Right forelimb (tissue), 1 donor: Measurements from ENCODE around the gene TNS3.
A peak's percentile ranks its signal among the peaks of the same experiment; 100 is the strongest.
"Not testable (repeated sequence)": the region's sequence is repeated elsewhere in the genome, so short reads cannot be mapped to it uniquely, and the experiment has no call there.

Experiments used
- DNase-seq: peaks from one replicate; pipeline ENCODE4 v3.0.0-alpha.2; 2018

The TNS3 gene

GRCh38 chr7:47559306-47560220, 22.3 kb downstream of the TNS3 start:
- DNase-seq = no peak

DNA sequence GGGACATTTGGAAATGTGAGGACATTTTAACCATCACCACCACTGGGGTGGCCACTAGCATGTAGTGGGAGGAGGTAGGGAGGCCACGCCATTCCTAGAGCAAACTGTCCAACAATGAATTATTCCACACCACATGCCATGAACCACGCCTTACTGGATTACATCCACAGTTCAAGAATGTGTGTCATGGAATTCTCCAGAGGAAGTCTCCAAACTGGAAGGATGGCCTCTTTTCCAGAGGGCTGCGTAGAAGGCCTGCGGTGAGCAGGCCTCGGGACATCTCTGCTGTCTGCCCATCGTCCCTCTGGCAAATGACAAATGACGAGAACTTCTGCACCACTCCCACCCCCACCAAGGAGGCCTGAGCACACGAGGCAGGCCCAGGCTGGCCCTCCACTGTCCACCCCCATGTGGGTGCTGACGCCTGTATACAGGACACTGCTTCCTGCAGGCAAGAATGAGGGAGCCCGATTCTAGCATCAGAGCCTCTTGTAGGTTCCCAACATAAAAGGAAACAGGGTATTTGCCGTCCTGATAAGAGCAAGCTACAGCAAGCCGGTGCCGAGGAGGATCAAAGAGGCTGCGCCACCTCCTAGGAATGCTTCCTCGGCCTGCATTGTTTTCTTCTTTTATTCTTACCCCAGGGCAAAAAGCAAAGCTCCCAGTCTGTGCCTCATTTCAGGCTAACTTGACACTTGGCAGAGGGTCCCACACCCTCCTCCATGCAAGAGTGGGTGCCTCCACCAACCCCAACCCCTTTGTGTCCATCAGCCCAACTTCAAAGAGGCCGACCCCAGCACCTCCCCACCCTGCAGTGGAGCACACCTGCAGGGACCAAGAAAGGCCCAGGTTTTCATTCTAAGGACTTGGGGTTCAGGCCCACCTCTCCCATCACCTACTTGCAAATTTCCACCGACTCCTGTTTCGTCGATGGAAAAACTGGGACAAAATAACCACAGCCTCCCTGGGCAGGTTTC, 23.9 kb downstream of the TNS3 start:
- DNase-seq = no peak

GRCh38 chr7:47557317-47557693, 24.6 kb downstream of the TNS3 start:
- no peak for DNase-seq

- DNase-seq = no peak
Observed at GRCh38 chr7:47556511-47557180, 25.3 kb downstream of the TNS3 start.

GRCh38 chr7:47553309-47553708, 28.6 kb downstream of the TNS3 start:
- no peak for DNase-seq

GRCh38 chr7:47552621-47553020, 29.3 kb downstream of the TNS3 start:
- no peak for DNase-seq

DNA sequence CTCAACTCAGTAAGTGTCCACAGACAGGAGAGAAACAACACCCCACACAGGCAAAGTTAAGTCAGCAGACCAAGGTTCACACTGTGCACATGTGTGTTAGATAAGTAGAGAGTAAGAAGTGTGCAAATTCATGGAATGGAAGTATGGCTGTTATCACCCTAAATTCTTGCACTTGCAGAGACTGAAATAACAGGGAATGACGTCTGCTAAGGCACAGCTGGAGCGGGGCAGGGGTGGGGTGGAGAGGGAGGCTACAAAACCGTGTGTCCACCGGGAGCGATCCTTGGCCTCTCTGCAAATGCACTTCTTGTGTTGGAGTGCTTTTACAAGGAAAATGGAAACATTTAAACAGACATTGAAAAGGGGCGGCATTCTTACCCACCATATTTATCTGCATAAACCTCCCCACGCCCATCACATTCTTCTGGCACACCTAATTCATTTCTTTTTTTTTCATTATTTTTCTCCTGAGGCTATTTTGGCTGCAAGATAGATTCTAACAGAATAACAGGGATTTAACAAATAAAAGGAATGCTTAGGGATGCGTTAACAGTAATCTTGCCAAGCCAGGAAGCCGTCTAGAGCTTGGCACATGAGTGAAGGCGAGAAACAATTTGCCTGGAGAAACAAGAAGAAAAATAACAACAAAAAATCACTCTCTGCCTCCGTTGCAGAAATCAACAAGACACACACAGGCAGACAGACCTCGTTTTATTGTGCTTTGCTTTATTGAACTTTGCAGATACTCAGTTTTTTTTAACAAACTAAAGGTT, 30.1 kb downstream of the TNS3 start:
- DNase-seq = peak; percentile 84

- no peak for DNase-seq
Observed at GRCh38 chr7:47550788-47551470, 31.0 kb downstream of the TNS3 start.

DNA sequence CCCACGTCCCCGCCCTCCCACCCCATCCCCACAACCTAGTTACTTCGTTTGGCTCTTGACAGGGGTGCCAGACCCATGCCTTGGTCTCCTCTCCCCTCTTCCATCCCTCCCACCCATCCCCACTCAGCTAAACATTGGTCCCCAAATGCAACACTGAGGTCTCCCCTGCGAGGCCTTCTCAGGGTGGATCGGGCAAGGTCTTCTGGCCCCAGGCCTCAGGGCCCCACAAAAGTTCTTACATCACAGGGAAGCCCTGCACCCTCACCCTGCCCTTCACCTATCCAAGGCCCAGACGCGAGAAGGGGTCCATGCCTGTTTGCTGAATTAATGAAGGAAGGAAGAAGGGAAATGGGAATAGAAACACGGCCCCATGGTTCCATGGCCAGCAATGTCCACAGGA, 32.0 kb downstream of the TNS3 start:
- DNase-seq = no peak

DNA sequence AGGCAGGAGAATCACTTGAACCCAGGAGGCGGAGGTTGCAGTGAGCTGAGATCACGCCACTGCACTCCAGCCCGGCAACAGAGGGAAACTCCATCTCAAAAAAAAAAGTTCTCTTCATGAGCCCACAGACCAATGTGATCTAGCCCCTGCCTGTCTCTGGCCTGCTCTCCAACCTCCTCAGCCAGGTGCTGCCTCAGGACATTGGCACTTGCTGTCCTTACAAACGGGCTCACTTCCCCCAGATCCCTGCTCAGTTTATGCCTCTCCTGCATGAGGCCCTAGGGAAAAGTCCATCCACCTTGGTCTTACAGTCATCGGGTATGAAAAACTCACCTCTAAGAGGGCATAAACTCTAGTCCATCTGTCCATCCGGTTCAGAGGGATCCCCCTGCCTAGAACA, 32.5 kb downstream of the TNS3 start:
- DNase-seq = no peak

- DNase-seq = no peak
Observed at GRCh38 chr7:47548546-47548945, 33.4 kb downstream of the TNS3 start.

GRCh38 chr7:47546733-47547494, 35.0 kb downstream of the TNS3 start:
- DNase-seq = no peak

GRCh38 chr7:47546171-47546570, 35.7 kb downstream of the TNS3 start:
- no peak for DNase-seq

GRCh38 chr7:47544416-47544815, 37.5 kb downstream of the TNS3 start:
- DNase-seq = no peak

DNA sequence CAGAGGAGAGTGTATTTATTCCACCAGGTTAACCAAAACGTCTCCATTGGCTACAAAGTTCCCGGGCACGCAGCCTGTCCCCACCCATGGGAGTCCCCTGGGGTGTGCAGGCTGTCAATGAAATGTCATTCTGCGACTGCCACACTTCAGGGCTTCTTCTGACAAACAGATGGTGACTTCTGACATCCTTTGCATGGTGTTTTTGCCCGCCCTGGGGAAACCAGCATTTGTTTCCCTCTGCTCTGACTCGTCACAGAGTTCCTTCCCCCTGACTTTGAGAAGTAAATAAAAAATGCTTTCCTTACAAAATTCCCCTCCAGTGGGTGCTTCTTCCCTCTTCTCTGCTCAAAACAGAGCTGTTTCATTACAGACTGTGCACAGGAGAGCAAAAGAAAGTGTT, 38.2 kb downstream of the TNS3 start:
- DNase-seq = no peak

DNA sequence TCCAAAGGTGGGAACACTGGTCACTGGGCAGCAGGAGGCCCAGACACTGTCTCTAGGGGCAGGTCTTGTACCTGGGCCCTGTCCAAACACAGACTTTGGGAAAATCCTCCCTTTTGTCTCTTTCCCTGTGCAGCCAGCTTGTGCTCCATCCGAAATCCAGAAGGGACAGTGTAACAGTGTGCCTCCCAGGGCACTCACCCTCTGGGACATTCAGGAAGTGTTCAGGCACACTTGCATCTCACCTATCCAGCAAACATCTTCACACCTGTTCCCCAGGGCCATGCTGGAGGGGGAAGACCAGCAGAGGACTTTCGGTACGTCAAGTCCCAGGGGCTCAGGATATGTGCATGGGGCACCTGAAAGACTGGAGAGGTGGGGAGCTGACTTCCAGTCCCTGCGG, 38.9 kb downstream of the TNS3 start:
- DNase-seq = no peak

- DNase-seq = no peak
Observed at GRCh38 chr7:47542051-47542450, 39.9 kb downstream of the TNS3 start.

DNA sequence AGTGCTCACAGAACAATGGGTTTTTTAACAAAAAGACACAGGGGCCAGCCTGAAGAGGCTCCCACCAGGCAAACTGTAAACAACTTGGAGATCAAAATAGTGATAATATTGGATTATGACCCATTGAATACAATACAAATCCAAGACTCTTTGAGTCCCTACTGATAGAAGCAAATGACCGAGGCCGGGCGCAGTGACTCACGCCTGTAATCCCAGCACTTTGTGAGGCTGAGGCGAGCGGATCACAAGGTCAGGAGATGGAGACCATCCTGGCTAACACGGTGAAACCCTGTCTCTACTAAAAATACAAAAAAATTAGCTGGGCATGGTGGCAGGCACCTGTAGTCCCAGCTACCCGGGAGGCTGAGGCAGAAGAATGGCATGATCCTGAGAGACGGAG, 40.4 kb downstream of the TNS3 start:
- DNase-seq = not testable (repeated sequence)

DNA sequence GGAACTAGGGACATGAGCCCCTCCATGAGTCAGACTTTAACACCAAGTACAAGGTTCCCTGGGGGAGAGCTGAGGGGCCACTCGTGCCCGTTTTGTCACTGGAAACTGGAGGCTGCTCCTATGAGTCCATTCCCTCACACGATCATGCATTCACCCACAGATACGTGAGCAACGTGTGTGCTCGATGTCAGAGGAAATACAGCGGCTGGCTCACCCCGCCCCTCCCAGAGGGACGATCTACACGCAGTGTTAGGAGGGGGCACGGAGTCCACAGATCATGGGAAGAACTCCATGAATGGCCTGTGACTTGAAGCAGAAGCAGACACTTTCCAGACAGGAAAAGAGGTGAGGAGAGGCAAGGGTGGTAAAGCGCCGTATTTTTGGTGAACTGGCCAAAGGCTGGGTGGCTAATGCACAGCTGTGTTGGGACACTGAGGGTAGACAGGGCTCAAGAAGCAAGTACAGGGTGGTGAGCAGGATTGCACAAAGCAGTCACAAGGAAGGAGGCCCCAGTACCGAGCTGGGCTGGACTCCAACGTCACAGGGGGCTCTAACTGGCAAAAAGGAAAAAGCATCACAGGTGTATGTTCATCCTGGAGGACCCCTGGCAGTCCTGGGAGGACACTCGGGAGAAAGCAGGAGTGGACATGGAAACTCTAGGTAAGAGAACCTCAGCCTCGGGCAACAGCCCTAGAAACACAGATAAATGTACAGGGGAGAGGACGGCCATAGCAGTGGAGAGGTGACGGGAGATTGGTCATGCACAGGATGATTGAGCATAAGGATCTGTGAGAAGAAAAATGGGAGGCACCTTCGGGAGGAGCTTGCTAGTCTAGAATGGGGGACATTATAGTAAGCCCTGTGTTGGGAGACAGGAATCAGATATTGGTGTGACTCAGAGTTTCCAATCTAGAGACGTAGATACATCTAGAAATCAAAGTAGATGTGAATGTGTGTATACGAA, 41.2 kb downstream of the TNS3 start:
- DNase-seq = no peak

DNA sequence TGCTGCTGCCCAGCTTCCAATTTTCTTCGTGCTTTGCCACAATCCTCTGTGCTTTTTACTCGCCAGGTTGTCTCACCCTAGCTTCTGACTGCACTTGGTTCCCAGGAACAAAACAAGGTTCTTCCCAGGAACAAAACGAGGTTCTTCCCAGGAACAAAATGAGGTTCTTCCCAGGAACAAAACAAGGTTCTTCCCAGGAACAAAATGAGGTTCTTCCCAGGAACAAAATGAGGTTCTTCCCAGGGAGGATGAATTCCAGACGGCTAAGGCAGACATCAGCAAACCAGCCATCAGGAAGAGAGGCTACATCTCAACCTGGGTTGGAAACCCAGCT, 41.9 kb downstream of the TNS3 start:
- no peak for DNase-seq
